GM10266 (cell line): ENCODE results near the gene MIEN1.

Experiments used
- DNase-seq: peaks from one replicate; pipeline ENCODE4 v3.0.0; 2012; ENCODE audit errors: extremely low spot score
- CTCF ChIP-seq: IDR thresholded peaks from 2 replicates; pipeline ENCODE4 v1.5.1; 2012; ENCODE audit warnings: mild to moderate bottlenecking, low read depth; ENCODE audit not compliant: control insufficient read depth, insufficient read depth; ENCODE audit errors: missing control alignments

The MIEN1 gene

GRCh38 chr17:39730095-39730921 is at the start of gene MIEN1:
MIEN1 (minus strand) TSS chr17:39730532; CDS start chr17:39730495, 37 bp downstream.
- peak; percentile 78 for TF ChIP-seq CTCF
- peak; percentile 98 for DNase-seq

- TF ChIP-seq CTCF, result no peak
- peak; percentile 36 for DNase-seq
These were observed 47.4 kb upstream of the MIEN1 start for GRCh38 chr17:39777534-39778365.

GRCh38 chr17:39776252-39776651 is 45.9 kb upstream of the MIEN1 start:
- DNase-seq, result no peak
- TF ChIP-seq CTCF, result no peak

- no peak for TF ChIP-seq CTCF
These were observed 44.7 kb upstream of the MIEN1 start for GRCh38 chr17:39775031-39775430.

GRCh38 chr17:39774047-39774446 is 43.7 kb upstream of the MIEN1 start:
- DNase-seq, result no peak
- no peak for TF ChIP-seq CTCF

More at GRCh38 chr17:39775031-39775430, 44.7 kb upstream of the MIEN1 start:
- DNase-seq, result no peak

GRCh38 chr17:39772987-39773934 is 42.9 kb upstream of the MIEN1 start:
- no peak for DNase-seq
- no peak for TF ChIP-seq CTCF
